ENCODE measurements around the gene BEX4. TPM values are rescaled to one million over a fixed set of nuclear protein-coding genes. Genes with fewer than 3 reads are reported as not detected.

Gene BEX4
- total and polyA plus RNA-seq, 10 of the 15 experiments (the other 5 are each of a cell fraction or from before 2014, with no cell fraction given): 0.76 to 3.3 (median 2.2) TPM

DNA sequence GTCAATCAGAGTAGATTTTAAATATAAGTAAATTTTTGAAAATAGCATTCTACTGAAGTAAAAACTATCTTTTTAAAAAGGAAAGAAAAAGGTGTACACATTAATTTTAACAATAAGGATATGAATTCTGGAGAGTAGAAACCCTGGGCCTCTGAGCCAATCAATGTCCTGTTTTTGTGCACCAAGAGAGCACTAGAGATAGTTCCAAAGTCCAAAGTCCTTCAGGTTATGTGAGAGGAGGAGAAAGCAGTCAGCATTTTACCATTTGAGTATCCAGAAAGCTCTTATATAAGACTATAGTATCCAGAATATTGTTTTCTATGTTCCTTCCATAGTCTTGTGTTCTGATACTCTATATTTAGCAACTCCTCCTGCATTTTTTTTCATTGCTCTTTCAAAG lies 43.4 kb downstream of the BEX4 start:
- CTCF ChIA-PET: interaction anchor here (0.6 to 0.9 kb wide), 2 partner anchors 9 to 47 kb away, joined by 3 to 5 read pairs; no protein-coding TSS in a partner anchor

More for the DNA sequence above, 43.4 kb downstream of the BEX4 start:
- TF ChIP-seq YY1 (IDR thresholded peaks at IDR 0.05; ENCODE audit: low read depth, low read length) (no peak), ZNF622 (IDR thresholded peaks at IDR 0.05) (no peak), POLR2AphosphoS2 (IDR thresholded peaks at IDR 0.05; ENCODE audit: low read depth, low read length) (no peak), NFIC (IDR thresholded peaks at IDR 0.05; ENCODE audit: low read depth, low read length) (no peak), TCF7 (IDR thresholded peaks at IDR 0.05; ENCODE audit: borderline replicate concordance) (no peak), MYC (IDR thresholded peaks at IDR 0.05; ENCODE audit: insufficient read depth, insufficient read length, insufficient replicate concordance, low read length, severe bottlenecking) (no peak), NR2C2 (IDR thresholded peaks at IDR 0.05; ENCODE audit: borderline replicate concordance, control insufficient read depth, insufficient read length, low read depth) (no peak), SMC3 (IDR thresholded peaks at IDR 0.05; ENCODE audit: borderline replicate concordance, low read length) (no peak), PAX8 (IDR thresholded peaks at IDR 0.05) (no peak), CREB1 (IDR thresholded peaks at IDR 0.05; ENCODE audit: low read depth) (no peak), NFYA (IDR thresholded peaks at IDR 0.05; ENCODE audit: borderline replicate concordance, low read depth, low read length) (no peak), ZNF217 (IDR thresholded peaks at IDR 0.05) (no peak), SMARCA5 (IDR thresholded peaks at IDR 0.05) (no peak), RAD51 (IDR thresholded peaks at IDR 0.05) (no peak), NBN (IDR thresholded peaks at IDR 0.05) (no peak), BACH1 (IDR thresholded peaks at IDR 0.05; ENCODE audit: borderline replicate concordance) (no peak), CBX3 (IDR thresholded peaks at IDR 0.05; ENCODE audit: borderline replicate concordance, low read depth) (no peak)
- TF ChIP-seq, protein P1, sequence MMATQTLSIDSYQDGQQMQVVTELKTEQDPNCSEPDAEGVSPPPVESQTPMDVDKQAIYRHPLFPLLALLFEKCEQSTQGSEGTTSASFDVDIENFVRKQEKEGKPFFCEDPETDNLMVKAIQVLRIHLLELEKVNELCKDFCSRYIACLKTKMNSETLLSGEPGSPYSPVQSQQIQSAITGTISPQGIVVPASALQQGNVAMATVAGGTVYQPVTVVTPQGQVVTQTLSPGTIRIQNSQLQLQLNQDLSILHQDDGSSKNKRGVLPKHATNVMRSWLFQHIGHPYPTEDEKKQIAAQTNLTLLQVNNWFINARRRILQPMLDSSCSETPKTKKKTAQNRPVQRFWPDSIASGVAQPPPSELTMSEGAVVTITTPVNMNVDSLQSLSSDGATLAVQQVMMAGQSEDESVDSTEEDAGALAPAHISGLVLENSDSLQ (IDR thresholded peaks at IDR 0.05): no peak
- TF ChIP-seq, protein P2, sequence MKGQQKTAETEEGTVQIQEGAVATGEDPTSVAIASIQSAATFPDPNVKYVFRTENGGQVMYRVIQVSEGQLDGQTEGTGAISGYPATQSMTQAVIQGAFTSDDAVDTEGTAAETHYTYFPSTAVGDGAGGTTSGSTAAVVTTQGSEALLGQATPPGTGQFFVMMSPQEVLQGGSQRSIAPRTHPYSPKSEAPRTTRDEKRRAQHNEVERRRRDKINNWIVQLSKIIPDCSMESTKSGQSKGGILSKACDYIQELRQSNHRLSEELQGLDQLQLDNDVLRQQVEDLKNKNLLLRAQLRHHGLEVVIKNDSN (IDR thresholded peaks at IDR 0.05; ENCODE audit: borderline replicate concordance, extremely low read length, insufficient read depth, low read depth, low read length): no peak
- Histone ChIP-seq H3K9ac (ENCODE audit: control insufficient read depth, insufficient read depth, low read length) (no peak overlapping the region), H2AFZ (ENCODE audit: control insufficient read depth, low read depth, low read length) (no peak overlapping the region), H4K20me1 (ENCODE audit: control insufficient read depth, insufficient read depth) (no peaks in the 10 kb centered on the region; the same call in 1 of the 2 replicates), H3K4me1 (ENCODE audit: control insufficient read depth, insufficient read depth, low read length) (peaks cover 3% of the 10 kb centered on the region; the same call in 1 of the 2 replicates), H3K27me3 (replicated peaks in 1 of 2; ENCODE audit: control insufficient read depth in 2 of 2, insufficient read depth in 2 of 2, low read length in 1 of 2) (no peaks in the 10 kb centered on the region), H3K27ac (ENCODE audit: control insufficient read depth, insufficient read depth) (no peak overlapping the region), H3K4me3 (no peak overlapping the region), H3K36me3 (ENCODE audit: control insufficient read depth in 2 of 2, insufficient read depth in 2 of 2, low read length in 1 of 2) (no peaks in the 10 kb centered on the region), H3K9me3 (replicated peaks; ENCODE audit: control insufficient read depth, insufficient read depth, low read length) (no peaks in the 10 kb centered on the region), H3K79me2 (ENCODE audit: control insufficient read depth, insufficient read depth, low read length) (peaks cover 8% of the 10 kb centered on the region), H3K4me2 (ENCODE audit: control insufficient read depth, insufficient read depth) (no peak overlapping the region)
- FAIRE-seq (no peak), ATAC-seq (no peak), DNase-seq (ENCODE audit: low read depth, low spot score) (no peak)
- intact Hi-C loops (cut with micrococcal nuclease; ENCODE audit: unreplicated experiment) (no loop called here), in situ Hi-C loops (cut with MboI) (no loop called here)
- SMC1A ChIA-PET (ENCODE audit: uncharacterized antibody, unreplicated experiment): no interaction called here
- POLR2A ChIA-PET: interaction anchor here (0.6 kb wide), 1 partner anchor 41 kb away, joined by 3 read pairs; no protein-coding TSS in a partner anchor
- BruUV-seq (replicated peaks): no TSS peak
- RAD21 ChIA-PET (ENCODE audit: unreplicated experiment): no interaction called here

Data from GM12878 (cell line).